Tibial nerve (tissue), 4 donors: ENCODE results near the gene NRDE2. TPM values are rescaled to one million over a fixed set of nuclear protein-coding genes. Genes with fewer than 3 reads are reported as not detected.

ENCODE experiments used
- DNase-seq, 2 donors: peaks; one replicate each; pipeline ENCODE4 v3.0.0-alpha.2; 2019; ENCODE audit warnings: low spot score in 2 of 2
- H3K27ac ChIP-seq, 4 donors: fragments of 200-600 bp; sonication (generic) in 3 of 4; one replicate each; pipeline ENCODE4 v1.5.1; 2017 to 2019; ENCODE audit warnings: mild to moderate bottlenecking in 1 of 4
- H3K27me3 ChIP-seq, 2 donors: fragments of 200-600 bp; sonication (generic) in 1 of 2; one replicate each; pipeline versions ENCODE4 v1.5.1 to v1.6.0; 2017 to 2019
- H3K36me3 ChIP-seq, 3 donors: fragments of 200-600 bp; sonication (generic); one replicate each; pipeline ENCODE4 v1.5.1; 2018 to 2019
- H3K4me1 ChIP-seq, 4 donors: fragments of 200-600 bp; sonication (generic) in 3 of 4; one replicate each; pipeline ENCODE4 v1.5.1; 2017 to 2019
- H3K4me3 ChIP-seq, 4 donors: fragments of 200-600 bp; sonication (generic) in 3 of 4; one replicate each; pipeline ENCODE4 v1.5.1; 2017 to 2019; ENCODE audit warnings: mild to moderate bottlenecking in 1 of 4, moderate library complexity in 1 of 4
- H3K9me3 ChIP-seq, 4 donors: fragments of 200-600 bp; sonication (generic) in 3 of 4; one replicate each; pipeline ENCODE4 v1.5.1; 2017 to 2019
- CTCF ChIP-seq, 5 experiments: fragments of 200-600 bp in 3 of 5; fragments of 450-650 bp in 2 of 5; sonication (generic) in 3 of 5; IDR thresholded peaks; one replicate each; pipeline ENCODE4 v1.5.1; 2016 to 2019; ENCODE audit warnings: antibody characterized with exemption in 5 of 5, mild to moderate bottlenecking in 3 of 5, moderate library complexity in 2 of 5
- EP300 ChIP-seq, 2 donors: sonication (generic); formaldehyde crosslinking; IDR thresholded peaks; one replicate each; pipeline ENCODE4 v1.6.1; 2017; ENCODE audit warnings: antibody characterized with exemption in 2 of 2, mild to moderate bottlenecking in 1 of 2
- POLR2A ChIP-seq, 2 donors: fragments of 450-650 bp; IDR thresholded peaks; one replicate each; pipeline ENCODE4 v1.6.1; 2017; ENCODE audit warnings: antibody characterized with exemption in 2 of 2, mild to moderate bottlenecking in 2 of 2, moderate library complexity in 2 of 2
- WGBS, 2 donors: methylation state at CpG; one replicate each; pipeline ENCODE4 v1.1.5; 2018; 5-methylcytosine and 5-hydroxymethylcytosine counted together
- total RNA-seq, 4 donors: library from RNA; depleted of rRNA; stranded (reverse); fragments of >200 nt; gene quantifications; one replicate each; pipeline ENCODE4 v1.1.0, GENCODE V29; 2016

Gene NRDE2
- total RNA-seq: 10 to 100 TPM; 15.7 to 18.9 (median 17.2) TPM

GRCh38 chr14:90331497-90332270 is at the start of gene NRDE2:
Gene NRDE2 (minus strand): TSS chr14:90331941. CDS start chr14:90331904, 37 bp downstream.
- TF ChIP-seq CTCF (IDR thresholded peaks at IDR 0.05) (no peak), EP300 (IDR thresholded peaks at IDR 0.05) (peak in 1 of 2 donors; percentile 86), POLR2A (IDR thresholded peaks at IDR 0.05) (peak in 1 of 2 donors; percentile 48)
- 4 to 7% methylated on average over 26 to 46 of the region's 46 CpGs for WGBS, 2 donors
- Histone ChIP-seq H3K4me3 (peak within 1 kb of the TSS; percentile 61 to 78 (median 70)), H3K27me3 (peaks cover 0 to 6% of the 10 kb centered on the region in 2 donors), H3K9me3 (no peaks in the 10 kb centered on the region), H3K4me1 (peaks cover 0 to 20% (median 9%) of the 10 kb centered on the region in 4 donors), H3K36me3 (no peaks in the 10 kb centered on the region), H3K27ac (peak within 1 kb of the TSS; percentile 79 to 87 (median 83))
- DNase-seq: peak; percentile 99

- Histone ChIP-seq H3K27ac (peak overlapping the region; percentile 97 to 100 (median 98)), H3K36me3 (no peaks in the 10 kb centered on the region), H3K27me3 (no peaks in the 10 kb centered on the region), H3K4me1 (peaks cover 0 to 31% (median 11%) of the 10 kb centered on the region in 4 donors), H3K4me3 (peak overlapping the region in 2 of 4 donors; percentile 64 to 67), H3K9me3 (no peaks in the 10 kb centered on the region)
- peak in 1 of 2 donors; percentile 36 for DNase-seq
- TF ChIP-seq CTCF (IDR thresholded peaks at IDR 0.05): no peak
- peak in 1 of 2 donors; percentile 44 for TF ChIP-seq POLR2A (IDR thresholded peaks at IDR 0.05)
- TF ChIP-seq EP300 (IDR thresholded peaks at IDR 0.05): peak in 1 of 2 donors; percentile 77
- 53% methylated on average over 8 of the region's 8 CpGs for WGBS, 2 donors
These were observed 49.5 kb upstream of the NRDE2 start for GRCh38 chr14:90381011-90381786.

- no peaks in the 10 kb centered on the region for H3K9me3 ChIP-seq
- 76 to 77% methylated on average over 2 of the region's 2 CpGs for WGBS, 2 donors
- TF ChIP-seq CTCF (IDR thresholded peaks at IDR 0.05) (no peak), POLR2A (IDR thresholded peaks at IDR 0.05) (no peak), EP300 (IDR thresholded peaks at IDR 0.05) (no peak)
- H3K4me3 ChIP-seq: no peak overlapping the region
- peaks cover 0 to 22% (median under 1%) of the 10 kb centered on the region in 4 donors for H3K4me1 ChIP-seq
- no peaks in the 10 kb centered on the region for H3K36me3 ChIP-seq
- DNase-seq: no peak
- no peak overlapping the region for H3K27ac ChIP-seq
- no peaks in the 10 kb centered on the region for H3K27me3 ChIP-seq
These were observed 47.4 kb upstream of the NRDE2 start for GRCh38 chr14:90379106-90379505.

- DNase-seq: no peak
- 86 to 89% methylated on average over 6 of the region's 6 CpGs for WGBS, 2 donors
These were observed 46.5 kb upstream of the NRDE2 start for GRCh38 chr14:90378249-90378648.

More at GRCh38 chr14:90378249-90378648, 46.5 kb upstream of the NRDE2 start:
- Histone ChIP-seq H3K27ac (no peak overlapping the region), H3K27me3 (no peaks in the 10 kb centered on the region), H3K36me3 (no peaks in the 10 kb centered on the region), H3K4me3 (no peak overlapping the region), H3K4me1 (peaks cover 0 to 19% (median 0%) of the 10 kb centered on the region in 4 donors), H3K9me3 (no peaks in the 10 kb centered on the region)
- no peak for TF ChIP-seq CTCF (IDR thresholded peaks at IDR 0.05)
- no peak for TF ChIP-seq POLR2A (IDR thresholded peaks at IDR 0.05)
- TF ChIP-seq EP300 (IDR thresholded peaks at IDR 0.05): no peak
